Left lung (tissue), 14 donors: ENCODE data around the gene SENP5. TPM values are rescaled to one million over a fixed set of nuclear protein-coding genes. Genes with fewer than 3 reads are reported as not detected.
"Not testable (repeated sequence)": the region's sequence is repeated elsewhere in the genome, so short reads cannot be mapped to it uniquely, and the experiment has no call there.

ENCODE experiments used
- ATAC-seq: fragments of 200-7000 bp; cut with Tn5 transposase; one replicate; pipeline ENCODE4 v1.9.1; 2020; ENCODE audit warnings: moderate library complexity
- DNase-seq, 4 donors: peaks; one replicate each; pipeline ENCODE4 v3.0.0-alpha.2; 2013 to 2020
- H3K27ac ChIP-seq, 2 donors: fragments of 200-600 bp; sonication (generic) in 1 of 2; one replicate each; pipeline versions ENCODE4 v1.5.0 to v1.8.0; 2020 to 2021
- H3K27me3 ChIP-seq, 2 donors: fragments of 200-600 bp; sonication (generic) in 1 of 2; one replicate each; pipeline versions ENCODE4 v1.5.0 to v1.8.0; 2020 to 2021
- H3K36me3 ChIP-seq, 2 donors: fragments of 200-600 bp; sonication (generic) in 1 of 2; one replicate each; pipeline versions ENCODE4 v1.5.0 to v1.8.0; 2020 to 2021
- H3K4me1 ChIP-seq, 2 donors: fragments of 200-600 bp; one replicate each; pipeline ENCODE4 v1.8.0; 2021
- H3K4me3 ChIP-seq, 2 donors: fragments of 200-600 bp; sonication (generic) in 1 of 2; one replicate each; pipeline versions ENCODE4 v1.5.0 to v1.8.0; 2020 to 2021; ENCODE audit warnings: mild to moderate bottlenecking in 1 of 2
- H3K9me3 ChIP-seq, 2 donors: fragments of 200-600 bp; sonication (generic) in 1 of 2; one replicate each; pipeline versions ENCODE4 v1.5.0 to v1.8.0; 2020 to 2021
- CTCF ChIP-seq, 2 donors: fragments of 200-600 bp; sonication (generic) in 1 of 2; IDR thresholded peaks; one replicate each; pipeline versions ENCODE4 v1.5.0 to v1.8.0; 2021; ENCODE audit warnings: antibody characterized with exemption in 2 of 2
- intact Hi-C, 2 donors: fragments of 100-400 bp; cut with DNase I; formaldehyde crosslinking; loops; one replicate each; pipeline versions ENCODE4 v1.11.2 to v1.14.2; 2022
- long read RNA-seq, 12 donors: library from polyadenylated mRNA in 2 of 12; unstranded in 2 of 12; transcript quantifications; one replicate each; pipeline ENCODE4 v2.0.0 and lab custom pipeline, GENCODE V29; 2019 to 2026
- polyA plus RNA-seq, 6 donors: library from polyadenylated mRNA; unstranded; fragments of 120-200 nt; gene quantifications; one replicate each; pipeline ENCODE4 v1.2.1, GENCODE V29; 2013; ENCODE audit not compliant: insufficient read length in 6 of 6
- total RNA-seq, 2 donors: library from RNA; stranded (reverse); fragmentation: NEBNext Ultra II Directional; extraction: Animal tissue kit (Norgen Biotek cat#: 25700); gene quantifications; one replicate each; pipeline ENCODE4 v1.2.1, GENCODE V29; 2021
- donor health status: DM: no; HTN: yes; CAD: no.
- donor health status: DM: no; HTN: no; CAD: no.

Gene SENP5
- total RNA-seq (10 to 100 TPM; 26.9 to 29.9 TPM), polyA plus RNA-seq (10 to 100 TPM; 25.2 to 43.8 (median 31.0) TPM)
- long read RNA-seq, donor 1, full-length matches to known transcripts: 3 of 78 reads
- long read RNA-seq, donor 1, partial matches to known transcripts: 70 of 78 reads
- long read RNA-seq, donor 1, other reads (novel, unspliced or antisense): 5 of 78 reads
- long read RNA-seq, donor 2, transcript SENP5-206 (2 exons, 765 nt): major isoform, 5 of 18 reads
- long read RNA-seq, donor 2, partial matches to known transcripts: 13 of 18 reads
- long read RNA-seq, donor 2, other reads (novel, unspliced or antisense): 0 of 18 reads
- long read RNA-seq, donor 3, full-length matches to known transcripts: 1 of 6 reads
- long read RNA-seq, donor 3, partial matches to known transcripts: 5 of 6 reads
- long read RNA-seq, donor 3, other reads (novel, unspliced or antisense): 0 of 6 reads
- long read RNA-seq, donor 4, full-length matches to known transcripts: 3 of 5 reads
- long read RNA-seq, donor 4, partial matches to known transcripts: 0 of 5 reads
- long read RNA-seq, donor 4, other reads (novel, unspliced or antisense): 2 of 5 reads
- long read RNA-seq, donor 5, full-length matches to known transcripts: 3 of 15 reads
- long read RNA-seq, donor 5, partial matches to known transcripts: 12 of 15 reads
- long read RNA-seq, donor 5, other reads (novel, unspliced or antisense): 0 of 15 reads
- long read RNA-seq, donor 6, partial matches to known transcripts: 17 of 21 reads
- long read RNA-seq, donor 6, other reads (novel, unspliced or antisense): 0 of 21 reads
- long read RNA-seq, donor 7, full-length matches to known transcripts: 2 of 2 reads
- long read RNA-seq, donor 7, partial matches to known transcripts: 0 of 2 reads
- long read RNA-seq, donor 7, other reads (novel, unspliced or antisense): 0 of 2 reads
- long read RNA-seq, donor 8: 0 reads
- long read RNA-seq, donor 9: 0 reads
- long read RNA-seq, donor 10, full-length matches to known transcripts: 2 of 4 reads
- long read RNA-seq, donor 10, partial matches to known transcripts: 1 of 4 reads
- long read RNA-seq, donor 10, other reads (novel, unspliced or antisense): 1 of 4 reads
- long read RNA-seq, donor 11, full-length matches to known transcripts: 4 of 19 reads
- long read RNA-seq, donor 11, partial matches to known transcripts: 15 of 19 reads
- long read RNA-seq, donor 11, other reads (novel, unspliced or antisense): 0 of 19 reads
- long read RNA-seq, donor 12, full-length matches to known transcripts: 4 of 4 reads
- long read RNA-seq, donor 12, partial matches to known transcripts: 0 of 4 reads
- long read RNA-seq, donor 12, other reads (novel, unspliced or antisense): 0 of 4 reads

GRCh38 chr3:196867507-196868296 is at the start of gene SENP5:
TSS of gene SENP5 (plus strand) at chr3:196867920. CDS start at chr3:196885182, 17,262 bp downstream.
- Histone ChIP-seq H3K36me3 (peaks cover 0 to 4% of the 10 kb centered on the region in 2 donors), H3K27me3 (no peaks in the 10 kb centered on the region), H3K4me3 (peak within 1 kb of the TSS; percentile 96 to 98), H3K27ac (peak within 1 kb of the TSS; percentile 90 to 95), H3K4me1 (peaks cover 16 to 32% of the 10 kb centered on the region in 2 donors), H3K9me3 (peaks cover 0 to 5% of the 10 kb centered on the region in 2 donors)
- ATAC-seq: peak; percentile 99
- no peak for TF ChIP-seq CTCF (IDR thresholded peaks at IDR 0.05)
- intact Hi-C loops: no loop called here
- DNase-seq: peak; percentile 87 to 99 (median 93)

- no peak overlapping the region for H3K27ac ChIP-seq
- no peak for ATAC-seq
- peaks cover 6 to 100% of the 10 kb centered on the region in 2 donors for H3K36me3 ChIP-seq
- TF ChIP-seq CTCF (IDR thresholded peaks at IDR 0.05): no peak
- intact Hi-C loops: no loop called here
- DNase-seq: no peak
- H3K9me3 ChIP-seq: no peaks in the 10 kb centered on the region
- no peak overlapping the region for H3K4me3 ChIP-seq
- H3K27me3 ChIP-seq: no peaks in the 10 kb centered on the region
- H3K4me1 ChIP-seq: no peaks in the 10 kb centered on the region
These were observed 45.8 kb upstream of the SENP5 start for GRCh38 chr3:196821806-196822355.

GRCh38 chr3:196829651-196830050 is 38.1 kb upstream of the SENP5 start:
- intact Hi-C loops, H3K9me3 ChIP-seq, DNase-seq, H3K4me1 ChIP-seq, H3K27me3 ChIP-seq, H3K27ac ChIP-seq, H3K4me3 ChIP-seq, ATAC-seq: not testable (repeated sequence)
- H3K36me3 ChIP-seq: peaks cover 0 to 78% of the 10 kb centered on the region in 2 donors

GRCh38 chr3:196835086-196835485 is 32.6 kb upstream of the SENP5 start:
- ATAC-seq (no peak), DNase-seq (peak in 1 of 4 donors; percentile 3)
- intact Hi-C loops: loop anchor here in 1 of 2 donors (5.0 kb wide), 1 partner anchor 132 kb away; the partner anchor contains the start of gene PIGZ
- H3K4me1 ChIP-seq: peaks cover 0 to 6% of the 10 kb centered on the region in 2 donors
- H3K4me3 ChIP-seq: no peak overlapping the region
- no peaks in the 10 kb centered on the region for H3K27me3 ChIP-seq
- no peak for TF ChIP-seq CTCF (IDR thresholded peaks at IDR 0.05)
- H3K9me3 ChIP-seq: no peaks in the 10 kb centered on the region
- peaks cover 0 to 26% of the 10 kb centered on the region in 2 donors for H3K36me3 ChIP-seq
- H3K27ac ChIP-seq: no peak overlapping the region

GRCh38 chr3:196836626-196837025 is 31.1 kb upstream of the SENP5 start:
- not testable (repeated sequence) for DNase-seq, H3K27ac ChIP-seq, H3K9me3 ChIP-seq, H3K4me3 ChIP-seq, H3K27me3 ChIP-seq, H3K4me1 ChIP-seq, ATAC-seq
- intact Hi-C loops: loop anchor here in 1 of 2 donors (5.0 kb wide), 1 partner anchor 131 kb away; the partner anchor contains the start of gene PIGZ
- peaks cover 0 to 10% of the 10 kb centered on the region in 2 donors for H3K36me3 ChIP-seq
